Measurements from ENCODE around the gene SVOPL.
"Not testable (repeated sequence)": the region's sequence is repeated elsewhere in the genome, so short reads cannot be mapped to it uniquely, and the experiment has no call there.

The SVOPL gene

GRCh38 chr7:138699661-138700060 lies 1.5 kb downstream of the SVOPL start:
- DNase-seq (ENCODE audit: low read depth): no peak

- DNase-seq (ENCODE audit: low read depth): no peak
These were observed 2.9 kb downstream of the SVOPL start for GRCh38 chr7:138698281-138698680.

GRCh38 chr7:138697535-138698182 lies 3.5 kb downstream of the SVOPL start:
- DNase-seq (ENCODE audit: low read depth): no peak

- not testable (repeated sequence) for DNase-seq (ENCODE audit: low read depth)
These were observed 5.4 kb downstream of the SVOPL start for GRCh38 chr7:138695776-138696175.

- no peak for DNase-seq (ENCODE audit: low read depth)
These were observed 6.1 kb downstream of the SVOPL start for GRCh38 chr7:138695106-138695505.

GRCh38 chr7:138691178-138691577 lies 10.0 kb downstream of the SVOPL start:
- DNase-seq (ENCODE audit: low read depth): no peak

GRCh38 chr7:138690495-138690894 lies 10.7 kb downstream of the SVOPL start:
- no peak for DNase-seq (ENCODE audit: low read depth)

GRCh38 chr7:138688037-138688436 lies 13.1 kb downstream of the SVOPL start:
- DNase-seq (ENCODE audit: low read depth): not testable (repeated sequence)

- DNase-seq (ENCODE audit: low read depth): no peak
These were observed 16.8 kb downstream of the SVOPL start for GRCh38 chr7:138684340-138684739.

- DNase-seq (ENCODE audit: low read depth): no peak
These were observed 21.4 kb downstream of the SVOPL start for GRCh38 chr7:138679793-138680192.

- DNase-seq (ENCODE audit: low read depth): no peak
These were observed 30.6 kb downstream of the SVOPL start for GRCh38 chr7:138670594-138670993.

GRCh38 chr7:138669364-138669763 lies 31.8 kb downstream of the SVOPL start:
- DNase-seq (ENCODE audit: low read depth): no peak

GRCh38 chr7:138668946-138669345 lies 32.2 kb downstream of the SVOPL start:
- DNase-seq (ENCODE audit: low read depth): no peak

GRCh38 chr7:138668229-138668596 lies 32.9 kb downstream of the SVOPL start:
- DNase-seq (ENCODE audit: low read depth): no peak

GRCh38 chr7:138667535-138668228 lies 33.5 kb downstream of the SVOPL start:
- no peak for DNase-seq (ENCODE audit: low read depth)

GRCh38 chr7:138666385-138666784 lies 34.8 kb downstream of the SVOPL start:
- DNase-seq (ENCODE audit: low read depth): no peak

GRCh38 chr7:138665669-138666140 lies 35.5 kb downstream of the SVOPL start:
- no peak for DNase-seq (ENCODE audit: low read depth)

GRCh38 chr7:138665249-138665648 lies 35.9 kb downstream of the SVOPL start:
- DNase-seq (ENCODE audit: low read depth): no peak

GRCh38 chr7:138663725-138664710 lies 37.1 kb downstream of the SVOPL start:
- no peak for DNase-seq (ENCODE audit: low read depth)

GRCh38 chr7:138662991-138663320 lies 38.2 kb downstream of the SVOPL start:
- DNase-seq (ENCODE audit: low read depth): no peak

- DNase-seq (ENCODE audit: low read depth): no peak
These were observed 38.8 kb downstream of the SVOPL start for GRCh38 chr7:138662076-138662990.
